Neural progenitor cell (in vitro differentiated cells): ENCODE measurements around the gene HSPA9. TPM values are rescaled to one million over a fixed set of nuclear protein-coding genes. Genes with fewer than 3 reads are reported as not detected.
A peak's percentile ranks its signal among the peaks of the same experiment; 100 is the strongest.

Experiments used
- DNase-seq: peaks from one replicate; pipeline ENCODE4 v3.0.0-alpha.2; 2016; ENCODE audit warnings: low spot score
- H2AFZ ChIP-seq: fragments of 200-600 bp; sonication (generic); replicated peaks from 2 replicates; pipeline ENCODE4 v1.6.1; 2016; ENCODE audit warnings: antibody characterized with exemption
- H3F3A ChIP-seq: fragments of 200-600 bp; sonication (generic); 2 replicates; pipeline ENCODE4 v1.6.1; 2016; ENCODE audit warnings: antibody characterized with exemption, low read depth
- H3K27ac ChIP-seq: fragments of 200-600 bp; sonication (generic); 2 replicates; pipeline ENCODE4 v1.5.1; 2016; ENCODE audit warnings: mild to moderate bottlenecking
- H3K27me3 ChIP-seq: fragments of 200-600 bp; sonication (generic); 2 replicates; pipeline ENCODE4 v1.6.1; 2016; ENCODE audit warnings: mild to moderate bottlenecking, moderate library complexity
- H3K36me3 ChIP-seq: fragments of 200-600 bp; sonication (generic); 2 replicates; pipeline ENCODE4 v1.5.1; 2016
- H3K4me1 ChIP-seq: fragments of 200-600 bp; sonication (generic); 2 replicates; pipeline ENCODE4 v1.6.1; 2016; ENCODE audit warnings: mixed run types
- H3K4me2 ChIP-seq: fragments of 200-600 bp; sonication (generic); 2 replicates; pipeline ENCODE4 v1.6.1; 2016
- H3K4me3 ChIP-seq: fragments of 200-600 bp; sonication (generic); 2 replicates; pipeline ENCODE4 v1.5.1; 2016
- H3K79me2 ChIP-seq: fragments of 200-600 bp; sonication (generic); 2 replicates; pipeline ENCODE4 v1.6.1; 2016; ENCODE audit warnings: low read depth
- H3K9ac ChIP-seq: fragments of 200-600 bp; sonication (generic); 2 replicates; pipeline ENCODE4 v1.6.1; 2016
- H3K9me3 ChIP-seq: fragments of 200-600 bp; sonication (generic); 2 replicates; pipeline ENCODE4 v1.5.1; 2016; ENCODE audit warnings: low read depth
- H4K20me1 ChIP-seq: fragments of 200-600 bp; sonication (generic); 2 replicates; pipeline ENCODE4 v1.6.1; 2016; ENCODE audit warnings: low read depth
- H3K27ac Mint-ChIP-seq: 3 replicates; pipeline ENCODE4 v1.8.0; 2021; ENCODE audit warnings: mixed read lengths
- H3K27me3 Mint-ChIP-seq: 2 replicates; pipeline ENCODE4 v1.8.0; 2022; ENCODE audit warnings: low read depth, mild to moderate bottlenecking, inconsistent platforms, moderate library complexity, mixed read lengths; ENCODE audit not compliant: insufficient read depth
- H3K36me3 Mint-ChIP-seq: 3 replicates; pipeline ENCODE4 v1.8.0; 2021; ENCODE audit warnings: mixed read lengths
- H3K4me1 Mint-ChIP-seq: 3 replicates; pipeline ENCODE4 v1.8.0; 2021; ENCODE audit warnings: mixed read lengths
- H3K4me3 Mint-ChIP-seq: 3 replicates; pipeline ENCODE4 v1.8.0; 2021; ENCODE audit warnings: mild to moderate bottlenecking, moderate library complexity, mixed read lengths
- H3K9me3 Mint-ChIP-seq: 3 replicates; pipeline ENCODE4 v1.8.0; 2020; ENCODE audit warnings: mixed read lengths
- CTCF ChIP-seq: fragments of 200-600 bp; sonication (generic); IDR thresholded peaks from 2 replicates; pipeline ENCODE4 v1.5.1; 2017; ENCODE audit warnings: antibody characterized with exemption, mild to moderate bottlenecking
- EZH2 ChIP-seq: fragments of 200-600 bp; sonication (generic); IDR thresholded peaks from 2 replicates; pipeline ENCODE4 v1.6.1; 2017; ENCODE audit warnings: antibody characterized with exemption, mild to moderate bottlenecking, moderate library complexity
- EZH2phosphoT487 ChIP-seq: fragments of 200-600 bp; sonication (generic); IDR thresholded peaks from 2 replicates; pipeline ENCODE4 v1.6.1; 2017; ENCODE audit warnings: antibody characterized with exemption
- total RNA-seq: library from RNA; depleted of rRNA; stranded (reverse); fragments of >200 nt; gene quantifications from 2 replicates; pipeline ENCODE4 v1.2.3, GENCODE V29; 2015; ENCODE audit warnings: low replicate concordance

HSPA9 gene
- total RNA-seq, 1 donor from 2014 or later, result 259 TPM

GRCh38 chr5:138544181-138545134 lies 30.7 kb downstream of the HSPA9 start:
- Histone ChIP-seq H3K27me3 (no peaks in the 10 kb centered on the region), H3K9me3 (no peaks in the 10 kb centered on the region), H3F3A (peaks cover 23% of the 10 kb centered on the region), H3K27ac (no peak overlapping the region), H3K36me3 (no peaks in the 10 kb centered on the region), H3K4me3 (peak overlapping the region; percentile 88), H2AFZ (no peak overlapping the region), H4K20me1 (peaks cover 44% of the 10 kb centered on the region), H3K4me1 (peaks cover 25% of the 10 kb centered on the region), H3K9ac (peak overlapping the region; percentile 91), H3K4me2 (peak overlapping the region; percentile 91), H3K79me2 (peaks cover 97% of the 10 kb centered on the region)
- peak; percentile 4 for DNase-seq
- Mint-ChIP-seq H3K27me3 (peaks cover 2% of the 10 kb centered on the region), H3K4me1 (peaks cover 37% of the 10 kb centered on the region), H3K9me3 (no peaks in the 10 kb centered on the region), H3K4me3 (peak overlapping the region; percentile 100), H3K27ac (peak overlapping the region; percentile 14), H3K36me3 (peaks cover 1% of the 10 kb centered on the region)
- TF ChIP-seq EZH2 (no peak), CTCF (no peak), EZH2phosphoT487 (no peak)

GRCh38 chr5:138543730-138544104 lies 31.5 kb downstream of the HSPA9 start:
- TF ChIP-seq CTCF (no peak), EZH2 (no peak), EZH2phosphoT487 (no peak)
- Histone ChIP-seq H3K27me3 (no peaks in the 10 kb centered on the region), H3K4me1 (peaks cover 25% of the 10 kb centered on the region), H3K27ac (peak overlapping the region; percentile 80), H4K20me1 (peaks cover 49% of the 10 kb centered on the region), H3K36me3 (no peaks in the 10 kb centered on the region), H2AFZ (peak overlapping the region; percentile 87), H3K4me2 (peak overlapping the region; percentile 91), H3F3A (peaks cover 23% of the 10 kb centered on the region), H3K9me3 (no peaks in the 10 kb centered on the region), H3K9ac (peak overlapping the region; percentile 91), H3K4me3 (peak overlapping the region; percentile 88), H3K79me2 (peaks cover 97% of the 10 kb centered on the region)
- no peak for DNase-seq
- H3K4me1 Mint-ChIP-seq, result peaks cover 37% of the 10 kb centered on the region
- H3K36me3 Mint-ChIP-seq, result no peaks in the 10 kb centered on the region
- H3K27ac Mint-ChIP-seq, result peak overlapping the region; percentile 99
- H3K4me3 Mint-ChIP-seq, result peak overlapping the region; percentile 100
- peaks cover 2% of the 10 kb centered on the region for H3K27me3 Mint-ChIP-seq
- H3K9me3 Mint-ChIP-seq, result no peaks in the 10 kb centered on the region

- Histone ChIP-seq H3F3A (peaks cover 23% of the 10 kb centered on the region), H3K4me2 (peak within 1 kb of the TSS; percentile 98), H3K27ac (peak within 1 kb of the TSS; percentile 92), H3K9ac (peak within 1 kb of the TSS; percentile 99), H3K79me2 (peaks cover 97% of the 10 kb centered on the region), H2AFZ (peak within 1 kb of the TSS; percentile 87), H4K20me1 (peaks cover 54% of the 10 kb centered on the region), H3K9me3 (no peaks in the 10 kb centered on the region), H3K4me1 (peaks cover 25% of the 10 kb centered on the region), H3K36me3 (no peaks in the 10 kb centered on the region), H3K4me3 (peak within 1 kb of the TSS; percentile 88), H3K27me3 (no peaks in the 10 kb centered on the region)
- Mint-ChIP-seq H3K36me3 (no peaks in the 10 kb centered on the region), H3K4me1 (peaks cover 36% of the 10 kb centered on the region), H3K27ac (peak within 1 kb of the TSS; percentile 99), H3K4me3 (peak within 1 kb of the TSS; percentile 100), H3K9me3 (no peaks in the 10 kb centered on the region), H3K27me3 (peaks cover 2% of the 10 kb centered on the region)
- TF ChIP-seq EZH2phosphoT487, result no peak
- no peak for TF ChIP-seq CTCF
- TF ChIP-seq EZH2, result no peak
- peak; percentile 100 for DNase-seq
Observed at GRCh38 chr5:138542956-138543729, 32.1 kb downstream of the HSPA9 start, which contains the start of gene ETF1. ETF1 (minus strand) TSS chr5:138543236; CDS start chr5:138542918, 318 bp downstream.
